Gastrocnemius medialis (tissue), 4 donors: ENCODE measurements around the gene PAFAH2.

ENCODE experiments used
- CTCF ChIP-seq, 5 experiments: fragments of 450-650 bp in 3 of 5; fragments of 200-600 bp in 2 of 5; sonication (generic) in 2 of 5; IDR thresholded peaks in 4 of 5; conservative IDR thresholded peaks in 1 of 5; 1 replicate in 4 of 5; 2 replicates in 1 of 5; pipeline ENCODE4 v1.5.1; 2016 to 2019; ENCODE audit warnings: antibody characterized with exemption in 5 of 5, mild to moderate bottlenecking in 3 of 5, moderate library complexity in 3 of 5
- POLR2A ChIP-seq, 2 donors: fragments of 450-650 bp; IDR thresholded peaks; one replicate each; pipeline ENCODE4 v1.6.1; 2017; ENCODE audit warnings: antibody characterized with exemption in 2 of 2, mild to moderate bottlenecking in 2 of 2, moderate library complexity in 2 of 2

- TF ChIP-seq POLR2A (IDR thresholded peaks at IDR 0.05) = no peak
- TF ChIP-seq CTCF (IDR thresholded peaks at IDR 0.05 in 4 of 5, conservative IDR thresholded peaks at IDR 0.05 in 1 of 5) = no peak
Measured at GRCh38 chr1:26021647-26022403, 24.0 kb upstream of the PAFAH2 start, which contains the start of gene EXTL1.
